Measurements from ENCODE around the gene ATP6V0C. TPM values are rescaled to one million over a fixed set of nuclear protein-coding genes. Genes with fewer than 3 reads are reported as not detected.

Gene ATP6V0C
- total and polyA plus RNA-seq, 5 donors from 2014 or later, result 62.1 to 188 (median 73.9) TPM

DNA sequence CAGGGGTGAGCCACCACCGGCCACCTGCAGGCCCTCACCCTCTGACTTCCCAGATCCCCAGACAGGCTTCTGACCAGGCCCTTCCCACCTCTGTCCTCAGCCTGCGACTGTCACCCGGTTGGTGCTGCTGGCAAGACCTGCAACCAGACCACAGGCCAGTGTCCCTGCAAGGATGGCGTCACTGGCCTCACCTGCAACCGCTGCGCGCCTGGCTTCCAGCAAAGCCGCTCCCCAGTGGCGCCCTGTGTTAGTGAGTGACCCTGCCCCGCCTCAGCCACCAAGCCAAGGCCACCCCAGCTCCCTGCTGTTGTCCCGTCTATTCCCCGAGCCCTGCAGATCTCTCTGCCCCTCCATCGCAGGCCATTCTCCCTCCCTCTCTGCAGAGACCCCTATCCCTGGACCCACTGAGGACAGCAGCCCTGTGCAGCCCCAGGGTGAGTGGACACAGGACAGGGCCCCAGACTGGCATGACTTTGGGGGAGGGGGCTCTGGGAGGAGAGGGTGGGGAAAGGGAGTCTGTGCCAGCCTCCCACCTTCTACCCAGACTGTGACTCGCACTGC is 40.8 kb upstream of the ATP6V0C start:
- H3K9me3 ChIP-seq (ENCODE audit: control insufficient read depth in 2 of 2, low read length in 2 of 2), result no peaks in the 10 kb centered on the region
- no peak for ATAC-seq (ENCODE audit: low read depth in 2 of 2)
- H3K36me3 ChIP-seq (ENCODE audit: control insufficient read depth, insufficient read depth, low read length), result no peaks in the 10 kb centered on the region
- no peak overlapping the region for H3K27ac ChIP-seq (ENCODE audit: insufficient read depth, low read length, poor library complexity, severe bottlenecking)
- no peak overlapping the region for H3K27ac Mint-ChIP-seq
- H3K36me3 Mint-ChIP-seq, result peaks cover 3% of the 10 kb centered on the region
- peaks cover 0 to 30% (median 8%) of the 10 kb centered on the region in 4 donors for H3K4me1 Mint-ChIP-seq
- peak overlapping the region; percentile 38 to 88 (median 81) for H3K4me3 Mint-ChIP-seq
- H3K4me1 ChIP-seq (ENCODE audit: control insufficient read depth, insufficient read depth, low read length, poor library complexity, severe bottlenecking), result peaks cover 55% of the 10 kb centered on the region
- H3K4me3 ChIP-seq (ENCODE audit: low read depth, low read length), result no peak overlapping the region
- no peak for DNase-seq
- peaks cover 12% of the 10 kb centered on the region for H3K27me3 ChIP-seq (ENCODE audit: control insufficient read depth, insufficient read depth, low read length)
- no peaks in the 10 kb centered on the region for H3K9me3 Mint-ChIP-seq
- peaks cover 34% of the 10 kb centered on the region for H3K27me3 Mint-ChIP-seq

DNA sequence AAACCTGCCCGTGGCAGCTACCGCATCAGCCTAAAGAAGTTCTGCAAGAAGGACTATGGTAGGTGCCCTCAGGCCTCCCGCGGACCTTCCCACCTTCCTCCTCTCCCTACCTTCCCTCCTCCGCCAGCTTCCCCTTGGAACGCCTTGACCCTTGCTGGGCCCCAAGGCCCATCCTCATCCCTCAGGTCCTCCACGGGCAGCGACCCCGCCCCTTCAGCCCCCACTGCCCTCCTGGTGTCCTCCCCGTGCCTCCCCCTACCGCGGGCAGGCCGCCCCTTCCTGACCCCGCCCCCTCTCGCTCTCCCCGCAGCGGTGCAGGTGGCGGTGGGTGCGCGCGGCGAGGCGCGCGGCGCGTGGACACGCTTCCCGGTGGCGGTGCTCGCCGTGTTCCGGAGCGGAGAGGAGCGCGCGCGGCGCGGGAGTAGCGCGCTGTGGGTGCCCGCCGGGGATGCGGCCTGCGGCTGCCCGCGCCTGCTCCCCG is 40.3 kb upstream of the ATP6V0C start:
- peak in 1 of 2 donors; percentile 4 for ATAC-seq (ENCODE audit: low read depth in 2 of 2)
- peaks cover 30% of the 10 kb centered on the region for H3K27me3 Mint-ChIP-seq
- peaks cover 0 to 30% (median 8%) of the 10 kb centered on the region in 4 donors for H3K4me1 Mint-ChIP-seq
- Histone ChIP-seq H3K36me3 (ENCODE audit: control insufficient read depth, insufficient read depth, low read length) (no peaks in the 10 kb centered on the region), H3K4me3 (ENCODE audit: low read depth, low read length) (no peak overlapping the region), H3K9me3 (ENCODE audit: control insufficient read depth in 2 of 2, low read length in 2 of 2) (no peaks in the 10 kb centered on the region), H3K27ac (ENCODE audit: insufficient read depth, low read length, poor library complexity, severe bottlenecking) (no peak overlapping the region), H3K27me3 (ENCODE audit: control insufficient read depth, insufficient read depth, low read length) (peaks cover 12% of the 10 kb centered on the region), H3K4me1 (ENCODE audit: control insufficient read depth, insufficient read depth, low read length, poor library complexity, severe bottlenecking) (peaks cover 50% of the 10 kb centered on the region)
- peak in 1 of 3 donors; percentile 32 for DNase-seq
- H3K9me3 Mint-ChIP-seq, result no peaks in the 10 kb centered on the region
- peaks cover 3% of the 10 kb centered on the region for H3K36me3 Mint-ChIP-seq
- H3K4me3 Mint-ChIP-seq, result peak overlapping the region; percentile 38 to 88 (median 81)
- H3K27ac Mint-ChIP-seq, result no peak overlapping the region

DNA sequence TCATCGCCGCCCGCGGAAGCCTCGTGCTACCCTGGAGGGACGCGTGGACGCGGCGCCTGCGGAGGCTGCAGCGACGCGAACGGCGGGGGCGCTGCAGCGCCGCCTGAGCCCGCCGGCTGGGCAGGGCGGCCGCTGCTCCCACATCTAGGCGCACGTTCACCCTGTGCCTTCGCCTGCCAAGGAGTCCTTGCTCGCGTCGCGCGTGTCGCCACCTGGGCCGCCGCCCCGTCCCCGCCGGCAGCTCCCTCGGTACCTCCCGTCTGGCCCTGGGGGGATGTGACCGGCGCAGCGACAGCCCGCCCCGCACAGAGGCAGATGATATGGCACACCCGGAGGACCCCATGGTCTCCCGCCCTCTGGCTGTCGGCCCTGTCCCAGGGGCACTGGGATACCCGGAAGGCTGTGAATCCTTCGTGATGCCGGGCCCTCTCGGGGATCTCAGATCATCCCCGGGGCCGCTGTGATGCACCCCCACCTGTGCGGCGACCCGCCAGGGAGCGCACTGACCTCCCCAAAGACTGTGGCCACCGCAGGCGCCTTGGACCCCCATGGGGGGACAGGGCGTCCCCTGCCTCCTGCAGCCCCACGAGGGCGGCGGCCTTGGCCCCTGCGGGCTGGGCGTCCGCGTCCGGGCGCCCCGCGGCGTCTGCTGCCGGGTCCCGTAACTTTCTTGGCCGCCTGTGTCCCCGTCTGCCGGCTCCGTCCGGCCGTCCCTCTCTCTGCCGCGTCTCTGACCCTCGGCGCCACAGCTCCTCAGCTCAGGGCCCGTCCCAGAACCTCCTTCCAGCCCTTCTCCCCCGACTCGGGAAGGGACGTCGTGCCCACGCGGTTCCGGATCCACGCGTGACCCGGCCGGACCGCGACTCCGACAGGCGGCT is 39.5 kb upstream of the ATP6V0C start:
- no peaks in the 10 kb centered on the region for H3K36me3 ChIP-seq (ENCODE audit: control insufficient read depth, insufficient read depth, low read length)
- ATAC-seq (ENCODE audit: low read depth in 2 of 2) (peak; percentile 78 to 79), DNase-seq (peak; percentile 40 to 68 (median 60))
- Mint-ChIP-seq H3K27me3 (peaks cover 25% of the 10 kb centered on the region), H3K4me1 (peaks cover 0 to 30% (median 8%) of the 10 kb centered on the region in 4 donors), H3K4me3 (peak overlapping the region; percentile 63 to 88 (median 72)), H3K9me3 (no peaks in the 10 kb centered on the region), H3K27ac (no peak overlapping the region), H3K36me3 (peaks cover 3% of the 10 kb centered on the region)
- H3K4me1 ChIP-seq (ENCODE audit: control insufficient read depth, insufficient read depth, low read length, poor library complexity, severe bottlenecking), result peaks cover 46% of the 10 kb centered on the region
- H3K27ac ChIP-seq (ENCODE audit: insufficient read depth, low read length, poor library complexity, severe bottlenecking), result peak overlapping the region; percentile 14
- H3K9me3 ChIP-seq (ENCODE audit: control insufficient read depth in 2 of 2, low read length in 2 of 2), result no peaks in the 10 kb centered on the region
- no peak overlapping the region for H3K4me3 ChIP-seq (ENCODE audit: low read depth, low read length)
- H3K27me3 ChIP-seq (ENCODE audit: control insufficient read depth, insufficient read depth, low read length), result peaks cover 12% of the 10 kb centered on the region

DNA sequence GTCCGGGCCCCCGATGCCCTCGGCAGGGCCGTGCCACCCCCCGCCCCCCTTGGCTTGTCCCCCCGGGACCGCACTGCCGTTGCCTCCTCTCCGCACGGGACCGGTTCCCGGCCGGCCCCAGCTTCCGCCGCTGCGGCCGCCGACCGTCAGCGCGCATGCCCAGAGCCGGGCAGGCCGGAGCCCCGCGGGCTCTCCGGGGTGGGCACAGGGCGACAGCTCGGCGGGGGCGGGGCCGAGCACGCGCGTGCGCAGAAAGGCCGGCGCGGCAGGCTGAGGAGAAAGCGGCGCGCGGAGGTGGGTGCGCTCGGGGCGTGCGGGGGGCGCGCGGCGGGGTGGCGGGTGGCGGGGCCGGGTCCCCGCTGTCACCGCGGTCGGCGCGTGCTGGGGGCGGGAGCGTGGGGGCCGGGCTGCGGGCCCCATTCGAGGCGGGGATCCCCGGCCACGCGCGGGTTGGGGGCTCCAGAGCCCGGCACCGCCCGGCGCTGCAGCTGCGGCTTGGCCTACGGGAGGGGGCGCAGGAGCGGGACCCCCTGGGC is 38.8 kb upstream of the ATP6V0C start, which contains the start of gene TBC1D24:
TSS of gene TBC1D24 (plus strand) at position 251 of the 536 bp plus-strand sequence. CDS start 21,022 bp downstream, outside the sequence.
- DNase-seq (peak; percentile 65 to 79 (median 71)), ATAC-seq (ENCODE audit: low read depth in 2 of 2) (peak; percentile 59 to 60)
- peak within 1 kb of the TSS in 1 of 3 donors; percentile 15 for H3K27ac Mint-ChIP-seq
- Histone ChIP-seq H3K36me3 (ENCODE audit: control insufficient read depth, insufficient read depth, low read length) (no peaks in the 10 kb centered on the region), H3K27ac (ENCODE audit: insufficient read depth, low read length, poor library complexity, severe bottlenecking) (peak within 1 kb of the TSS; percentile 14), H3K4me3 (ENCODE audit: low read depth, low read length) (no peak within 1 kb of the TSS), H3K27me3 (ENCODE audit: control insufficient read depth, insufficient read depth, low read length) (peaks cover 6% of the 10 kb centered on the region), H3K9me3 (ENCODE audit: control insufficient read depth in 2 of 2, low read length in 2 of 2) (no peaks in the 10 kb centered on the region), H3K4me1 (ENCODE audit: control insufficient read depth, insufficient read depth, low read length, poor library complexity, severe bottlenecking) (peaks cover 46% of the 10 kb centered on the region)
- H3K9me3 Mint-ChIP-seq, result no peaks in the 10 kb centered on the region
- peaks cover 3% of the 10 kb centered on the region for H3K36me3 Mint-ChIP-seq
- peaks cover 18% of the 10 kb centered on the region for H3K27me3 Mint-ChIP-seq
- peak within 1 kb of the TSS; percentile 79 to 89 (median 81) for H3K4me3 Mint-ChIP-seq
- H3K4me1 Mint-ChIP-seq, result peaks cover 0 to 25% (median 8%) of the 10 kb centered on the region in 4 donors

- H3K36me3 Mint-ChIP-seq, result peaks cover 3% of the 10 kb centered on the region
- DNase-seq, result peak in 2 of 3 donors; percentile 26 to 42
- Histone ChIP-seq H3K27me3 (ENCODE audit: control insufficient read depth, insufficient read depth, low read length) (peaks cover 1% of the 10 kb centered on the region), H3K27ac (ENCODE audit: insufficient read depth, low read length, poor library complexity, severe bottlenecking) (no peak overlapping the region), H3K4me3 (ENCODE audit: low read depth, low read length) (no peak overlapping the region), H3K4me1 (ENCODE audit: control insufficient read depth, insufficient read depth, low read length, poor library complexity, severe bottlenecking) (peaks cover 46% of the 10 kb centered on the region), H3K9me3 (ENCODE audit: control insufficient read depth in 2 of 2, low read length in 2 of 2) (no peaks in the 10 kb centered on the region), H3K36me3 (ENCODE audit: control insufficient read depth, insufficient read depth, low read length) (no peaks in the 10 kb centered on the region)
- peaks cover 10% of the 10 kb centered on the region for H3K27me3 Mint-ChIP-seq
- peak overlapping the region; percentile 79 to 89 (median 81) for H3K4me3 Mint-ChIP-seq
- ATAC-seq (ENCODE audit: low read depth in 2 of 2), result peak in 1 of 2 donors; percentile 7
- H3K9me3 Mint-ChIP-seq, result no peaks in the 10 kb centered on the region
- peak overlapping the region in 1 of 3 donors; percentile 15 for H3K27ac Mint-ChIP-seq
- peaks cover 0 to 25% (median 8%) of the 10 kb centered on the region in 4 donors for H3K4me1 Mint-ChIP-seq
Measured at GRCh38 chr16:2475413-2476344, 38.1 kb upstream of the ATP6V0C start.

DNA sequence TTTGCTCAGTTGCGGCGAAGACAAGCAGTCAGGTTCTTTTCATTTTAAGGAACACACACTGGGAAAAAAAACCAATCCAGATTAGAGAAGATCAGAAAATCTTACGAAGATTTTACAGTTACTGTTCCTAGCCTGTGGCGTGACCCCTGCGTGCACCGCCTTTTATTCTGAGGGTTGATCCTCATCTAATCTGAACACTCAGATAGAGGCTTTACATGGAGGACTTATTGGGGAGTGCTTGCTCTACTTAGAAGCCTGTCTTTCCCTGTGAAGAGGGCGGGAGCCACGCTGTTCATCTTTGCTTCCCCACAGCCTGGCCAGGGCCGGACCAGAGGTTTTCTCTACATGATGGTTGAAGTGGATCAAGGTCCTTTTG is 37.4 kb upstream of the ATP6V0C start:
- H3K4me1 Mint-ChIP-seq, result peaks cover 0 to 25% (median 8%) of the 10 kb centered on the region in 4 donors
- ATAC-seq (ENCODE audit: low read depth in 2 of 2) (no peak), DNase-seq (no peak)
- H3K27me3 ChIP-seq (ENCODE audit: control insufficient read depth, insufficient read depth, low read length), result no peaks in the 10 kb centered on the region
- H3K36me3 Mint-ChIP-seq, result peaks cover 3% of the 10 kb centered on the region
- no peaks in the 10 kb centered on the region for H3K9me3 Mint-ChIP-seq
- H3K36me3 ChIP-seq (ENCODE audit: control insufficient read depth, insufficient read depth, low read length), result no peaks in the 10 kb centered on the region
- no peak overlapping the region for H3K27ac ChIP-seq (ENCODE audit: insufficient read depth, low read length, poor library complexity, severe bottlenecking)
- peak overlapping the region in 2 of 3 donors; percentile 12 to 15 for H3K27ac Mint-ChIP-seq
- peaks cover 41% of the 10 kb centered on the region for H3K4me1 ChIP-seq (ENCODE audit: control insufficient read depth, insufficient read depth, low read length, poor library complexity, severe bottlenecking)
- H3K27me3 Mint-ChIP-seq, result peaks cover 10% of the 10 kb centered on the region
- peak overlapping the region; percentile 69 to 89 (median 81) for H3K4me3 Mint-ChIP-seq
- no peaks in the 10 kb centered on the region for H3K9me3 ChIP-seq (ENCODE audit: control insufficient read depth in 2 of 2, low read length in 2 of 2)
- H3K4me3 ChIP-seq (ENCODE audit: low read depth, low read length), result no peak overlapping the region

GRCh38 chr16:2476741-2477140 is 37.0 kb upstream of the ATP6V0C start:
- peak overlapping the region; percentile 69 to 89 (median 81) for H3K4me3 Mint-ChIP-seq
- H3K27me3 Mint-ChIP-seq, result peaks cover 10% of the 10 kb centered on the region
- Histone ChIP-seq H3K9me3 (ENCODE audit: control insufficient read depth in 2 of 2, low read length in 2 of 2) (no peaks in the 10 kb centered on the region), H3K27me3 (ENCODE audit: control insufficient read depth, insufficient read depth, low read length) (no peaks in the 10 kb centered on the region), H3K4me1 (ENCODE audit: control insufficient read depth, insufficient read depth, low read length, poor library complexity, severe bottlenecking) (peaks cover 37% of the 10 kb centered on the region), H3K27ac (ENCODE audit: insufficient read depth, low read length, poor library complexity, severe bottlenecking) (no peak overlapping the region), H3K4me3 (ENCODE audit: low read depth, low read length) (no peak overlapping the region), H3K36me3 (ENCODE audit: control insufficient read depth, insufficient read depth, low read length) (no peaks in the 10 kb centered on the region)
- H3K27ac Mint-ChIP-seq, result peak overlapping the region in 1 of 3 donors; percentile 12
- peaks cover 3% of the 10 kb centered on the region for H3K36me3 Mint-ChIP-seq
- no peak for ATAC-seq (ENCODE audit: low read depth in 2 of 2)
- no peaks in the 10 kb centered on the region for H3K9me3 Mint-ChIP-seq
- DNase-seq, result no peak
- peaks cover 0 to 25% (median 8%) of the 10 kb centered on the region in 4 donors for H3K4me1 Mint-ChIP-seq

Data from CD4-positive, CD25-positive, alpha-beta regulatory T cell (primary cell).